ENCODE data around the gene PM20D1. TPM values are rescaled to one million over a fixed set of nuclear protein-coding genes. Genes with fewer than 3 reads are reported as not detected.

Gene PM20D1
- polyA plus RNA-seq, 3 donors: not detected

GRCh38 chr1:205783433-205783795 lies 66.5 kb downstream of the PM20D1 start:
- H3K27me3 ChIP-seq (ENCODE audit: control insufficient read depth in 2 of 2, insufficient read depth in 2 of 2, low read length in 2 of 2): no peaks in the 10 kb centered on the region
- no peak overlapping the region for H3K4me3 ChIP-seq (replicated peaks in 1 of 3; ENCODE audit: low read depth in 2 of 3, low read length in 3 of 3)
- peaks cover 0 to 3% (median 2%) of the 10 kb centered on the region in 3 donors for H3K27me3 Mint-ChIP-seq (ENCODE audit: low read depth in 3 of 3)
- intact Hi-C loops (cut with micrococcal nuclease): no loop called here
- H3K27ac ChIP-seq (ENCODE audit: low read depth in 1 of 2, low read length in 2 of 2): no peak overlapping the region
- no peaks in the 10 kb centered on the region for H3K36me3 Mint-ChIP-seq
- H3K36me3 ChIP-seq (replicated peaks in 1 of 2; ENCODE audit: control insufficient read depth in 1 of 2, insufficient read depth in 2 of 2, low read length in 2 of 2): no peaks in the 10 kb centered on the region
- H4K20me1 ChIP-seq (ENCODE audit: insufficient read depth, low read length): no peaks in the 10 kb centered on the region
- H2AFZ ChIP-seq (ENCODE audit: insufficient read depth, low read depth, low read length, poor library complexity, severe bottlenecking): no peak overlapping the region
- H3K9ac ChIP-seq (ENCODE audit: insufficient read depth, low read length, poor library complexity, severe bottlenecking): no peak overlapping the region
- no peaks in the 10 kb centered on the region for H3K79me2 ChIP-seq (ENCODE audit: insufficient read depth, low read length)
- H3K4me3 Mint-ChIP-seq: no peak overlapping the region
- peaks cover 5 to 8% of the 10 kb centered on the region in 2 donors for H3K4me1 ChIP-seq (ENCODE audit: control insufficient read depth in 1 of 2, insufficient read depth in 2 of 2, low read length in 2 of 2)
- H3K4me1 Mint-ChIP-seq: peaks cover 17% of the 10 kb centered on the region
- no peak overlapping the region for H3K4me2 ChIP-seq (replicated peaks; ENCODE audit: extremely low read depth, low read length, poor library complexity, severe bottlenecking)
- H3K9me3 Mint-ChIP-seq: peaks cover 0 to 1% (median 0%) of the 10 kb centered on the region in 7 donors
- no peaks in the 10 kb centered on the region for H3K9me3 ChIP-seq (replicated peaks in 1 of 2; ENCODE audit: control insufficient read depth in 1 of 2, insufficient read depth in 1 of 2, low read length in 2 of 2)
- H3K27ac Mint-ChIP-seq: no peak overlapping the region
- no peak for DNase-seq
- TF ChIP-seq CTCF (IDR thresholded peaks at IDR 0.05): no peak

- H3K79me2 ChIP-seq (ENCODE audit: insufficient read depth, low read length): no peaks in the 10 kb centered on the region
- no peak overlapping the region for H3K9ac ChIP-seq (ENCODE audit: insufficient read depth, low read length, poor library complexity, severe bottlenecking)
- Mint-ChIP-seq H3K4me1 (peaks cover 22% of the 10 kb centered on the region), H3K36me3 (no peaks in the 10 kb centered on the region), H3K4me3 (no peak overlapping the region), H3K9me3 (peaks cover 0 to 1% (median 0%) of the 10 kb centered on the region in 7 donors), H3K27me3 (ENCODE audit: low read depth in 3 of 3) (peaks cover 0 to 3% (median 2%) of the 10 kb centered on the region in 3 donors), H3K27ac (no peak overlapping the region)
- H3K9me3 ChIP-seq (replicated peaks in 1 of 2; ENCODE audit: control insufficient read depth in 1 of 2, insufficient read depth in 1 of 2, low read length in 2 of 2): no peaks in the 10 kb centered on the region
- no peak overlapping the region for H3K4me3 ChIP-seq (replicated peaks in 1 of 3; ENCODE audit: low read depth in 2 of 3, low read length in 3 of 3)
- intact Hi-C loops (cut with micrococcal nuclease): no loop called here
- no peak for TF ChIP-seq CTCF (IDR thresholded peaks at IDR 0.05)
- H4K20me1 ChIP-seq (ENCODE audit: insufficient read depth, low read length): no peaks in the 10 kb centered on the region
- no peak overlapping the region for H3K4me2 ChIP-seq (replicated peaks; ENCODE audit: extremely low read depth, low read length, poor library complexity, severe bottlenecking)
- H3K27me3 ChIP-seq (ENCODE audit: control insufficient read depth in 2 of 2, insufficient read depth in 2 of 2, low read length in 2 of 2): no peaks in the 10 kb centered on the region
- no peak overlapping the region for H3K27ac ChIP-seq (ENCODE audit: low read depth in 1 of 2, low read length in 2 of 2)
- WGBS (ENCODE audit: insufficient coverage): 100% methylated on average over 2 of the region's 4 CpGs
- DNase-seq: no peak
- peaks cover 11 to 14% of the 10 kb centered on the region in 2 donors for H3K4me1 ChIP-seq (ENCODE audit: control insufficient read depth in 1 of 2, insufficient read depth in 2 of 2, low read length in 2 of 2)
- H2AFZ ChIP-seq (ENCODE audit: insufficient read depth, low read depth, low read length, poor library complexity, severe bottlenecking): no peak overlapping the region
- no peaks in the 10 kb centered on the region for H3K36me3 ChIP-seq (replicated peaks in 1 of 2; ENCODE audit: control insufficient read depth in 1 of 2, insufficient read depth in 2 of 2, low read length in 2 of 2)
These were observed 67.1 kb downstream of the PM20D1 start for GRCh38 chr1:205782627-205783432.

Measured in CD14-positive monocyte (primary cell).